RPMI7951 (cell line): ENCODE data around the gene DYRK1A. TPM values are rescaled to one million over a fixed set of nuclear protein-coding genes. Genes with fewer than 3 reads are reported as not detected.

ENCODE experiments used
- DNase-seq: peaks from one replicate; pipeline ENCODE4 v3.0.0-alpha.2; 2012; ENCODE audit warnings: low read depth
- total RNA-seq: library from RNA; depleted of rRNA; stranded (reverse); fragments of >200 nt; shearing (Covaris generic); gene quantifications from 2 replicates; pipeline ENCODE4 v1.2.3, GENCODE V29; 2014

Gene DYRK1A
- total RNA-seq, 1 experiment from 2014 or later, result 30.2 TPM

DNA sequence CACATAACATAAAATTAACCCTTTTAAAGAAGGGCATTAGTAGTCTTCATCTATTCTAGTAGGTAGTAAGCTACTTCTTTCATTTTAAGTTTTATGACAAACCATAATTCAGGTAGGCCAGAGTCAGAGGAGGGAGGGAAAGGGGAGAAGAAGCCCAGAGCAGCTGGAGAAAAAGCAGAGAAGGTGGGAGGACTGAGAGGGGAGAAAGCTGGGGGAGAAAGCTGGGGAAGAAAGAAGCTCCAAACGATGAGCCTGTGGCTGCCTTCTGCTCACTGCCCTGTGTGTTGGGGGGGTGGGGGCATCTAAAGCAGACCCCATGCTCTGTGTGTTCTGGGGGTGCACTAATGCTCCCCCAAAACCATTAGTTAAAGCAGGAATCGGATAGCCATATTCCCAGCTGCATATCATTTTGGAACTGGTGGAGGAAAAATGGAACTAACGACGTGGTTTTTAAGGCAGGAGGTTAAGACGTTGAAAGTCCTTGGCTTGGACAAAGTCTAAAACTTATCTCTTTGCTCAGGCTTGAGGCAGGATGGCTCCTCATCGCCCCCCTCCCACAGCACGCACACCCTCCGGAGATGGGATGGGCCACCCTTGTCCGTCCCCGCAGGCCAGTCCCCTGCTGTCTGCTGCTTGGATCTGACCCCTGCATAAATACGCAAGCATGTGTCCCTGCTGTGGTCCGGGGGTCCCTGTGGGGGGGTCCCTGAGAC, 184.2 kb downstream of the DYRK1A start:
- DNase-seq, result no peak

DNA sequence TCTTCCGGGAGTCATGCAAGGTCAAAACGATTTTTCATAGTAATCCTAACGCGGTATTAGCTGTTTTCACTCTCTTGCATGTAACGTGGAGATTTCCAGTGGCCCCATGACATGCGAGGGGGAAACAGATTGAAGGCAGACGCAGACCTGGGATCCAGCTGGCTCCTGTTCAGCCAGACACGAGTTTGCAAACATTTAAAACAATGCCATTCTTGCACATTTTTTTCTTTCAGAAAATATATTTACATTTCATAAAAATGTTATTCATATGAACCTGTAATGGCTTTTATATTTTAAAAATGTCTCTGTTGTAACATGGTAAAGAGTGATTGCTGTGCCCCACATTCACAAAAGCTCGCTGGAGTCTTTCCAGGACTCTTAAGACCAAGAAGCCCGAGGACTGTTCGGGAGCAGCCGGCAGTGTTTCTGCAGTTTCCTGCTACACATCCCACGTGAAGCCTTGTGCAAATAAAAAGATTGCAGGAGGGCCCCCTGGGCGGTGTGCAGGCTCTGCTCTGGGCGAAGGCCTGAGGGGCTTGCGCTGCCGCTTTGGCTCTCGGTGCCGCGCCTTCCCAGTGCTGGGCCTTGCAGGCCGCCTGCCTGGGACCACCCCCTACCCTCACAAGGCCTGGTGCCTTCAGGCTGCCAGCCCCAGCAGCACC, 184.9 kb downstream of the DYRK1A start:
- DNase-seq, result peak; percentile 10

DNA sequence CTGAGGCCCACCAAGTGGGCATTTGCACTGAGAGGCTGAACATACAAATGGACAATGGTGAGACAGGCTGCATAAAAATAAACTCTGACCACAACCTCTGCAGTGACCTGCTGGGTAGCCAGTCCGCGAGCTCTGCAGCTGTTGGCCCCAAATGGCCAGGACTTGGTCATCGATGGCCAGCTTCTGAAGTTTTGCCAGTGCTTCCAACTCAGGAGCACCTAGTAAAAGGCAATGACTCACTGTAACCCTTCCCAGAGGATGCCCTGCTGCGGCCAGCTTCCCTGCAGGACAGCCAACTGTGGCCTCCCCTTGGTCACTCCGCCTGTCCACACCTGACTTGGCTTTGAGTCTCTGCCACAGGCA, 185.4 kb downstream of the DYRK1A start:
- DNase-seq, result peak; percentile 43

DNA sequence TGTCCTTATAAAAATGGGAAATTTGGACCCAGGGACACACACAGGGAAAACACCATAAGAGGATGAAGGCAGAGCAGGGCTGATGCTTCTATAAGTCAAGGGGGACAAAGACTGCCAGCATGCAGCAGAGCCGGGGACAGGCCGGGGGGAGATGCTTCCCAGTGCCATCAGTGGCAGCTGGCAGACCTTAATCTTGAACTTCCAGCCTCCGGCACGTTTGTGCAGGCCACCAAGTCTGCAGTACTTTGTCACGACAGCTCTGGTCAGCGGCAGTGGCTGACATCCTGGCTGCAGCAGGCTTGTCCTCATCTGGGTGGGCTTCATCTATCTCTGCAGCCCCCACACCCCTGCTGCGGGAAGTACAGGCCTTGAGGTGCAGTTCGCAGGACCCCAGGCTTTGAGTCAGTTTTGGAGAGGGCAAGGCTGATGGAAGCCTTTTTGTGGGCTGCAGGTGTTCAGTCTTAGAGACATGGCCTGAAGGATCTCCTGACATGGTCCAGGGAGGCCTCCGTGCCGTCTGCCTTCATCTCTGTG, 186.0 kb downstream of the DYRK1A start:
- DNase-seq, result no peak

DNA sequence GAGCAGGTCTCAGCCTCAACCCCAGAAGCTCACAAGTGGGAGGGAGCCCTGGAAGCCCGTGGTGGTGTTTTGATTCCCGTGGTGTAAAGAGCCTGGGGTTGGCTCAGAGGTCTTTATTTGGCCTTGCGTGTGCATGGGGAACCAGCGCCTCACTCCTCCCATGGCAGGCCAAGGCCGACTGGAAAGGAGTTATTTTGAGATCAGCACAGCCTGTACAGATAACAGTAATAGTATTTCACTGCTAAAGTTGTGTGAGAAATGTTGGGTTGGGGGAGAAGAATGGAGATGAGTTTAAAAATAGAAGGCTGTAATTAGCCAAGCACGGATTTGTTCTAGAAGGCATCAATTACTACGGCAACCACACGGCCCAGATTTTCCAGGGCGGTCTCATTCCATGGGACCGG, 186.5 kb downstream of the DYRK1A start:
- no peak for DNase-seq

DNA sequence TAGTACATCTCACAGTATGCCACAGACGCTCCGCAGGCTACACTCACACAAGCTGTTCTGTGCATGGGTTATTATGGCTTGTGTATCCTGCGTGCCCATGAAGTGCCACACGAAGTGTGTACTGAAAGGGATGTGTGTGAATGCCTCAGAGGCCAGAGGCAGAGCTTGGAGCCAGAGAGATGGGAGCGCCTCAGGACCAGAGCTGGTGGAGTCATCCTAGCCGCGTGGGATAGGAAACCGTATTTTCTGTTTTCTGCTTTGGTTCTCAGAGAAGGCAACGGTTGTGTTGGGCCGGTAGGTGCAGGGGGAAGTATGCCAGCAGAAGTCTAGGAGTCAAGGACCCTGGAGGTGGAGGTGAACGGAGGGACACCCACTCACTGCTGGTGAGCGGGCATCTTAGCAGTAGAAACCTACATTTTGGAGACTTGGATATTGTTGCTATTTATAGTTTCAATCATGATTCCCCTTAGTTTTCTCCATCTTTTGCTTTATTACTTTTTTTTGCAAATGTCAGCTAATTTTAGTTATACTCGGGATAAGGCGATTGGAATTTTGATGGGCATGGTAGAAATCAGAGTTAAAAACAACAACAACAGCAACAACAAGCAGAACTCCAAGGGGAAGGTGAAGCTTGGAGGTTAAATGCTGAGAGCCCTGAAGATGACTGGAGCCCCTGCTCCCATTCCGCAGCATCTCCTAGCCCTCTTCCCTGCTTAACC, 188.2 kb downstream of the DYRK1A start:
- no peak for DNase-seq

DNA sequence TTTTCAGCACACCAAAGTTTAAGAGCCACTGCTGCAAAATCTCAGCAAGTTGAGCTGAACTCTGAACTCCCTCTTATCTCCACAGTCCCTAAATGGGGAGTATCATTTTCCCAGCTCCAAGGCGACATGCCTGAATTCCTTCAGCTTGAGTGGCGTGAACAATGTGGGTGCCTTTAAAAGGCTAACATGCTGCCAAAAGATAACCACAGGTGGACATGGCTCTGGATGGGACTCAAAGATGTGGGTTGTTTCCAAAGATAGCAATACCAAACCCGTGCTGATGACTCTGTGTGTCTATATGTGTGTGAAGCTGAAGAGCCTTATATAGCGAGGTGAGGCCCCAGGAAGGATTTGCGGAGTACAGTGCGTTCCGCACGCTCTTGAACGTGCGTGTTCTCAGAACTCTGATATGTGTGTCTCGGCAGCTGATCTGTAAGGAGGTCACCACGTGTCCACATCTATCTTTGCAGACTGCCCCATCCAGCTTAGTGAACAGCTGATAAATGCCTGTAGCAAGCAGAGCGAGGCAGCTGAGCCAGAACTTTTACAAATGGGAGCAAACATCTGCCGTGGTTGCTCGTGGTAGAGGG, 189.2 kb downstream of the DYRK1A start:
- no peak for DNase-seq

DNA sequence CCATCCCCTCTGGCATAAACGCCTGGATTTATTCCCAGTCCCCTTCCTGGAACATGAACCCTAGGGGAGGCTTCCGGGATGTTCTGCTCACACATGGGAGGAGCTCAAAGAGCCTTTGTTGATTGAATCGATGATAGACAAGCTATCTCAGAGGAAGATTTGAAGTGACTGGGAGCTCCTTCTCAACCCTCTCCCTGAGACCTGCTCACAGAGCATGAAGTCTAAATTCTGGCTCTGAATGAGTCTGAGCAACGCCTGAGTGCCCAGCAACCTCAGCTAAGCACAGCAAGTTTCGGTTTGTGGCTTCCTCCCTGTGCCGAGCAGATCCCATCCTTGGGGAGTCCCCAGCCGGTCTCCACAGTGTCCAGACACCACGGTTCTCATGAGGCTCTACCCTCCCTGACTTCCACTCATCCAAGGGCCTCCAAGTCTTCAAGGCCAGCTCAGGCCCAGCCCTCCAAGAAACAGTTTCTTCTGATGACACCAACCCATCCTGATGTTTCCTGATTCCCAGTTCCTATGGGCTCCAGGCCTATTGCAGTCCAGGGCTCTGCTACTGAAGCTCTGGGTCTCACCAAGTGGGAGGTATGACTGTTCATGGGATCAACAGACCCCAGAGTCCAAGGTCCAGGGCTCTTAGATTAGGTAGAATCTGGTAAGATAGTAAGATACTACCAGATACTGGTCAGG, 190.8 kb downstream of the DYRK1A start:
- no peak for DNase-seq

DNA sequence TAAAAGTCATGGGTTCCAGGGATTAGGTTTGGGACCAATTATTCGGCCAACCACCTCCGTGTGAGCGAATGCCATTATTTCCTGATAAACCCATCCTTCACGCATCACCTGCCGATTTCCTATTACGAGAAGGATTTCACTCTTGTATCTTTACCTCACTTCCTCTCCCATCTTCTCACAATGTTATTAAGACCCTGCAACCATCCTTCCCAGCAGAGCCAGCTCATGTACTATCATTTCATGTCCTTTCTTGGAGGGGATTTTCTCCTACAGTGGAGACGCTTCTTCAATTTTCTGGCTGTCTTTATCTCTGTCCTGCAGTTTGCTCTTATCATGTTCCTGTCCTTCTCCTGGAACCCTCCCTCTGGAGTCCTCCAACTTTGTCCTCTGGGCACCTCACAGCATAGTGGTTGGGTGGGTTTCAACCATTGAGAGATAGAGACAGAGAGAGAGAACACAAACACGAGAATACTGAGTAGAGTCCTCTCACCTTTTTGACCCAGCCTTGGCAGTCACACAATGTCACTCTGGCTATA, 192.2 kb downstream of the DYRK1A start:
- DNase-seq, result no peak

DNA sequence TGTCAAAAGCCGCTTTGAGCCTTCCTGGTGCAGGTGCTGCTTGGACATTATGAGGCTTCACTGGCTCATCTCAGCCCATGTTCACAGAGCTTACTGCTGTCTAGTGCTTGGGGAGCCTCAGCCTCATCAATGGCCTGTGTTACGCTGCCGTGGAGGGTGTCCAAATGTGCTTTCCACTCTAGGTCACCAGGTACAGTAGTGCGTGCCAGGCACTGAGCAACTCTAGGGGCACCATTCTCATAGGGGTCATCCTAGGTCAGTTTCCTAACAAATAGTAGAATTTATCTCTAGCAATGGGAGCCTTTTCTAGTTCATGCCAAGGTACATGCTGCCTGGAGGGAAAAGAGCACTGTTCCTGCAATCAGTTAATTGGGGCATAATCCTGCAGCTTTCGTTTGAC, 193.8 kb downstream of the DYRK1A start:
- DNase-seq, result no peak

DNA sequence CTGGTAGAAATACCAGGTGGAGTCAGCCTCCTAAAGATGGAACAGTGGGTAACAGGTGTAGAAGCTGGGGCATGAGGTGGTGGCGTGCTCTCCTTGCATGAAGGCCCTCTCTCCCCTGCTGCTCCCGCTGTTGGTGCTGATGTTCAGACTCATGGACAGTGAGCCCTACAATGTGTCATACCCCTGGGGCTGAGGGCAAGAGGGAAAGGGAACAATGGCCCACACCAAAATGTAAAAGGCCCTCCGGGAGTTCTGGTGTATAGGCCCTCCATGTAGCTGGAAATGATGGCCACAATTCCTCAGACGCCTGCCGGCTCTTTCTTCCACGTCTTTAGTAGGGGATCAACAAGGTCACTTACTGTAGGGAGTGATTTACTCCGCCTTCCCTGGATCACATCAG, 194.9 kb downstream of the DYRK1A start:
- no peak for DNase-seq

DNA sequence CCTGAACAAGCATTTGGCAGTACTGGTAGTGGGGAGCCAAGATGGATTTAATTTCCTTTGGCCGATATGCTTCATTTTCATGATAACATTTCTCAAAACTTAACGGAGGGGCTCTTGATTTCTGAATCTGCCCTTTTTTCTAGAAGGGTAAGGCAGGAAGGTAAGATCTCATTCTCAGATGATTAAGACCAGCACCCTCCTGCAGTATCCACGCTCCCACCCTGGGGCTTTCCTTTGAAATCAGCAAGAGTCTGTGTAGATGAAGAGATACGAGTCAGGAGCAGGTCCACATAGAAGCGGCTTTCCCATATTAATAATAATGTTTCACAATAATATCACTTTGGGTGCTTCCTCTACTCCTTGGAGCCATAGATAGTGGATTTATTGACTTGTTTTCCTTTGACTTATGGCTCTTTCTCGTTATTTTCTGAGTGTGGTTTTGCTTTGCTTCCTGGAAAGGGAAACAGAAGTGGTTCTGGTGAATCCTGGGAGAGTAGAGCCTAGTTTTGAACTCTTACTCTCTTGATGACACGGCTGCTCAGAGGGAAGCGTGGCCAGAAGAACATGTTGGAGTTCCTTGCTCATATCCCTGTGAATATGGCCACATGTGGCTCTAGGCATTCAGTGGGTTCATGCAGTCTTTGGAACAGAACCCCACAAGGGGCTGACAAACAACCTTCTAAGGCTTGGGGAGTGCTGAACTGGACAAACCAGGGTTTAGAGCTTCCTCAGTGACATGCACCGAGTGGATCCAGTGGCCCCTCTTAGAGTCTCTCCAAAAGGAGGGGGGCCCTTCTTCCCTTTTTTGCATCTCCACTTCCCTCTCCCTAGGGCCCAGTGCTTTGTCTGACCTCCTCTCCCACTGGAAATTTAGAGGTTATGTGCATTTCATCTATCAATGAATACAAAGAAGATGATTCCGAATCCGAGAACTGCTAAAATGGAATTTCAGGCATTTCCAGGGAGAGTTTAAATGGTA, 195.7 kb downstream of the DYRK1A start:
- no peak for DNase-seq

DNA sequence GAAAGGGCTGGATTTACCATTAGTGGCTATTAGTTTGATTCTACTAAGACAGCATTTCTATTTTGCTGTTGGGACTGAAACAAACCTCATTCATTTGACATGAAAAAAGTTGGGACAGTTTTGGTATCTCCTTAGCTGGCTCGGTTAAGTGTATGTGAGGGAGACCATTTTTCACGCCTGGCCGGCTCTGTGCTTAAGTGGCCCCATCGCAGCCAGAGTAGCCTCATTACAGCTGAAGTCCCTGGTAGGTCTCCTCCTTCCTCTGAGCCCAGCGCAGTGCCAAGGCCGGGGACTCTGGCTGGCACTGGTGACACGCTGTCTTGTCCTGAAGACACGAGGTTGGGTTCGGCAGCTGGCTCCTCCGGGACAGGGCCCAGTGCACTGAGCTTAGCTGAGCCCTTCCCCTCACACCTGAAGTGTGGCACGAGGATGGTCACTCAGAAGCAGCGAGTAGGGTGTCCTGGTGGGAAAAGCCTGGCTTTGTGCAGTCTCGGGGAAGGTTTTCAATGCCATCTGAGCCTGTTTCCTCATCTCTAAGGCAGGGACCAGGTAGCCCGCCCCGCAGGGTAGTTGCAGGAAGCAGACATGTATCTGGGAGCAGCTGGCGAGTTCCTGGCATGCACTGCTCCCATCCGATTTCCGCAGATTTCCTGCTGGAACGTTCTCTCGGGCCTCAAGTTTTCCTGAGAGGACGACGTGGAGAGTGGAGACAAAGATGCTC, 196.5 kb downstream of the DYRK1A start:
- DNase-seq, result no peak

DNA sequence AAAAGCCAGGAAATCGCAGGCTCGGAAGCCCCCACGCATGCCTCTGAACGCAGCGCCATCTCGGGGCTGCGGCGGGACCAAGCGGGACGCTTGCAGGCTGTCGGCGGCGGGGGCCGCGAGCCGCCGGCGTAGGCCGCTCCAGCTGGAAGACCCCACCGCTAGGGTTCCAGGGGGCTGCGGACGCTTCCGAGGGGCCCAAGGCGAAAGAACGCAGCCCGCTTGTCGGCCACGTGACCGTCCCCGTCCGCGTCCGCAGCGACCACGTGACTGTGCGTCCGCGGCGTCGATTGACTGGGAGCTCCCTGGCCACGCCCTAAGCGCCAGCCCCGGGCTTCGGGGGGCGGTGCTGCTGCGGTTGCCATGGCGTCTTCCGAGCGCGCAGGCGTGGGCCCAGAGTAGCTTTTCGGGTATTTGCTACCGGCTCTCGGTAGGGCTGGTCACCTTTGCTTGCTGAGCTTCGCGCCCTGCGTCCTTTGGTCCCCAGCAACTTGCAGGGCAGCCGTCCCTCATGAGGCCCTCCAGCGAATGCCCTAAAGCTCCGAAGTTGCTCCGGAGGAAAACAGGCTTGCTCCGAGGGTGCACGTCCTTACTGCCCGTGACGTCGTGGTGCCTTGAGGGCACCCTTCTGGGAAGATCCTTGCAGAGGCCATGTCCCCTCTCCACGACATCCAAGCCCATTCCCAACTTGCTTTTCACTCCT, 197.2 kb downstream of the DYRK1A start:
- DNase-seq, result peak; percentile 92

DNA sequence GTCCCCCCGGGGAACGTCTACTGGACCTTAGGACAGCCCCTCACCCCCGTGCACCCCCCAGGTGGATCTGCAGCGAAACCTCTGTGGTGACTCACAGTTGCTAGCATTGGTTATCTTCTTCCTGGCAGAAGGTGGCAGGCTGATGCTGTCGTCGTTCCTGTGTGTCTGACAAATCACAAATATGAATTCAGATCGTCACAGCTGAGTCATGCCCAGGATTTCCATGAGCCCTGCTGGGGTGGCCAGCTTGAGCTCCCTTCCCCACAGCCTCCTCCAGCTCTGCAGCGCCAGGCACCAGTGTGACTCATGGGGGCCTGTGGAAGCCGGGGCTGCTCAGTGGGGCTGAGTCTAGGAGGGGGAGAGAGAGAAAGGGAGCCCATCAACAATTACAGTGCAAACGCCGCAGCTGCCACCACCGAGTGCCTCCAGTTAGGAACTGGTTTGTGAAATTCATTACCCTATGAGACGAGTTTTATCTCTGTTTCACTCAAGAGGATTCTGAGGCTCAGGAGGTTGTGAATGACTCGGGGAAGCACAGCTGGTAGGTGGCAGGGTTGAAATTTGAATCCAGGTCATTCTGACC, 197.9 kb downstream of the DYRK1A start:
- DNase-seq, result peak; percentile 98

DNA sequence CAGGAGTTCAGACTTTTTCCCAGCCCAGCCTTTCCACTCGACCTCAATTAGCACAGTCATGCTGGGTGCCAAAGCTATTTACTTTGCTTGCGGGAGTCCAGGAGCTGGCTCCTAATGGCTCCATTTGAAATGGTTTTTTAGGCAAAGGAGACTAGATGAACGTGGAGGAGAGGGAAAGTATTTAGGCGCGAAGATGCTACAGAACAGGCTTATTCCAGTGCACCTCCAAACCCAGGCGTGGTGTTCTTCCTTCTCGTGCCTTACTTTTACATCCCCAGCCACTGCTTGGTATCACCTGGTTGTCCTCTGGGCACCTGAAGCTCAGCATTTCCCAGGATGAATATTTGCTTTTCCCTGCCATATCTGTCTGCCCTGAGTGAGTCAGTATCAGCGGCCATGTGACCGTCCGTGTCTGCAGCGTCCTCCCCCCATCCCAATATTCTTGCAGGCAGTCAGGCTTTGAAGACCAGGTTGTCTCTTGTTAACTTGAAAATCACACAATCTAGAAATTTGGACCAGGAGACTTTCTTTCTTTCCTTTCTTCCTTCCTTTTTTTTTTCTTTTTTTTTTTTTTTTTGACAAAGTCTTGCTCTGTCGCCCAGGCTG, 198.5 kb downstream of the DYRK1A start:
- DNase-seq, result peak; percentile 25

DNA sequence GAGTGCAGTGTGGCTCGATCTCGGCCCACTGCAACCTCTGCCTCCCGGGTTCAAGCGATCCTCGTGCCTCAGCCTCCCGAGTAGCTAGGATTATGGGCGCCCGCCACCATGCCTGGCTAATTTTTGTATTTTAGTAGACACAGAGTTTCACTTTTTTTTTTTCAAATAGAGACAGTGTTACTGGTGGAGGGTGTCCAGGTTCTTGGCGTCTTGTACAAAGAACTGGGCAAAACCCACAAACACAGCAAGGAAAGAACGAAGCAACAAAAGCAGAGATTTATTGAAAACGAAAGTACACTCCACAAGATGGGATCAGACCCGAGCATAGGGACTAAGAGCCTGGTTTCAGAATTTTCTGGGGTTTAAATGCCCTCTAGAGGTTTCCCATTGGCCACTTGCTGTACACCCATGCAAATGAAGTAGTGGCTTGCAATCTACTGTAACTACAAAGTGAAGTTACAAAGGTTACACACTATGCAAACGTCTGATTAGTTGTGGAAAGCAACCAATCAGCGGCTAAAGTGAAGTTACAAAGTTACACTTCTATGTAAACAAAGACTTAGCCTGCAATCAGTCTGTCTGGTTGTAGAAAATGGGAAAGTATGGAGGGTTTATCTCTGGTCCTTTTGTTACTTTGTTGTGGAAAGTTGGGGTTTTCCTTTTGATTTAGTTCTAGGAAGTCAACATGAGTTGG, 199.1 kb downstream of the DYRK1A start:
- DNase-seq, result peak; percentile 68
